HEK293 (cell line): ENCODE measurements around the gene MSH5.

Experiments used
- CTCF ChIA-PET: fragments of 350-600 bp; formaldehyde crosslinking; extraction: SDS; loops from one replicate; lab custom pipeline; 2021; ENCODE audit warnings: antibody characterized with exemption; lab: Yijun Ruan, JAX
- POLR2A ChIA-PET: fragments of 300-600 bp; formaldehyde crosslinking; extraction: SDS; loops from one replicate; lab custom pipeline; 2020; ENCODE audit warnings: antibody characterized with exemption, inconsistent platforms; lab: Yijun Ruan, JAX
- H3K27ac ChIP-seq: fragments of 200-500 bp; sonication (Bioruptor generic); 2 replicates; pipeline ENCODE4 v1.5.1; 2014; ENCODE audit warnings: low read depth, low read length, control low read depth, inconsistent platforms; ENCODE audit errors: extremely low read depth
- H3K36me3 ChIP-seq, 2 experiments: fragments of 200-500 bp in 1 of 2; sonication (Bioruptor generic) in 1 of 2; 1 replicate in 1 of 2; 2 replicates in 1 of 2; pipeline ENCODE4 v1.5.1; 2014 to 2017; ENCODE audit warnings: inconsistent platforms in 2 of 2, low read length in 2 of 2; ENCODE audit not compliant: control insufficient read depth in 2 of 2, insufficient read depth in 1 of 2
- H3K4me1 ChIP-seq: fragments of 200-500 bp; sonication (Bioruptor generic); 2 replicates; pipeline ENCODE4 v1.5.1; 2014; ENCODE audit warnings: mild to moderate bottlenecking, low read length, inconsistent platforms; ENCODE audit not compliant: control insufficient read depth, insufficient read depth
- H3K4me3 ChIP-seq: 2 replicates; pipeline ENCODE4 v1.5.1; 2011; ENCODE audit warnings: low read depth, mild to moderate bottlenecking, control low read depth, low read length, moderate library complexity
- H3K9me3 ChIP-seq: fragments of 200-500 bp; sonication (Bioruptor generic); 2 replicates; pipeline ENCODE4 v1.5.1; 2014; ENCODE audit warnings: low read depth, low read length, inconsistent platforms; ENCODE audit not compliant: control insufficient read depth, insufficient read depth
- OVOL3 ChIP-seq: fragments of 450-650 bp; formaldehyde crosslinking; IDR thresholded peaks from 2 replicates; pipeline ENCODE4 v1.5.1; 2016; ENCODE audit warnings: missing biosample characterization, missing genetic modification characterization
- PRDM6 ChIP-seq: fragments of 450-650 bp; formaldehyde crosslinking; IDR thresholded peaks from 2 replicates; pipeline ENCODE4 v1.5.1; 2017; ENCODE audit warnings: missing biosample characterization, missing genetic modification characterization
- YY1 ChIP-seq: fragments of 450-650 bp; formaldehyde crosslinking; IDR thresholded peaks from 2 replicates; pipeline ENCODE4 v1.5.1; 2018; ENCODE audit warnings: missing biosample characterization, missing genetic modification characterization
- ZBTB17 ChIP-seq: fragments of 450-650 bp; formaldehyde crosslinking; IDR thresholded peaks from 2 replicates; pipeline ENCODE4 v1.5.1; 2016; ENCODE audit warnings: missing biosample characterization, missing genetic modification characterization
- ZBTB26 ChIP-seq: fragments of 450-650 bp; formaldehyde crosslinking; optimal IDR thresholded peaks from 2 replicates; pipeline ENCODE3; 2016; ENCODE audit warnings: missing biosample characterization, mild to moderate bottlenecking, missing genetic modification characterization
- ZFP37 ChIP-seq: fragments of 450-650 bp; formaldehyde crosslinking; IDR thresholded peaks from 2 replicates; pipeline ENCODE4 v1.5.1; 2016; ENCODE audit warnings: missing biosample characterization, missing genetic modification characterization
- ZNF223 ChIP-seq: fragments of 450-650 bp; formaldehyde crosslinking; IDR thresholded peaks from 2 replicates; pipeline ENCODE4 v1.5.1; 2016; ENCODE audit warnings: missing biosample characterization, missing genetic modification characterization
- ZNF341 ChIP-seq: fragments of 450-650 bp; formaldehyde crosslinking; IDR thresholded peaks from 2 replicates; pipeline ENCODE4; 2016; ENCODE audit warnings: low read depth, missing biosample characterization, missing genetic modification characterization
- ZNF354C ChIP-seq: fragments of 450-650 bp; formaldehyde crosslinking; IDR thresholded peaks from 2 replicates; pipeline ENCODE4 v1.5.1; 2016; ENCODE audit warnings: missing biosample characterization, missing genetic modification characterization, low read depth, borderline replicate concordance
- ZNF366 ChIP-seq: fragments of 450-650 bp; formaldehyde crosslinking; conservative IDR thresholded peaks from 2 replicates; pipeline ENCODE4 v1.5.1; 2016; ENCODE audit warnings: missing biosample characterization, missing genetic modification characterization
- ZNF555 ChIP-seq: fragments of 450-650 bp; formaldehyde crosslinking; conservative IDR thresholded peaks from 2 replicates; pipeline ENCODE4 v1.5.1; 2017; ENCODE audit warnings: missing biosample characterization, mild to moderate bottlenecking, missing genetic modification characterization, inconsistent platforms
- ZNF560 ChIP-seq: fragments of 450-650 bp; formaldehyde crosslinking; IDR thresholded peaks from 2 replicates; pipeline ENCODE4 v1.5.1; 2017; ENCODE audit warnings: missing biosample characterization, missing genetic modification characterization, borderline replicate concordance
- ZNF580 ChIP-seq: fragments of 450-650 bp; formaldehyde crosslinking; IDR thresholded peaks from 2 replicates; pipeline ENCODE4 v1.5.1; 2016; ENCODE audit warnings: missing biosample characterization, missing genetic modification characterization
- ZNF596 ChIP-seq: fragments of 450-650 bp; IDR thresholded peaks from 2 replicates; pipeline ENCODE4 v1.5.0; 2018; ENCODE audit warnings: missing biosample characterization, mild to moderate bottlenecking, missing genetic modification characterization, moderate library complexity
- ZNF76 ChIP-seq: fragments of 450-650 bp; formaldehyde crosslinking; IDR thresholded peaks from 2 replicates; pipeline ENCODE4; 2016; ENCODE audit warnings: low read depth, missing biosample characterization, missing genetic modification characterization, borderline replicate concordance
- ZNF768 ChIP-seq: fragments of 450-650 bp; formaldehyde crosslinking; IDR thresholded peaks from 2 replicates; pipeline ENCODE4 v1.5.1; 2018; ENCODE audit warnings: missing biosample characterization, mild to moderate bottlenecking, missing genetic modification characterization

The MSH5 gene

DNA sequence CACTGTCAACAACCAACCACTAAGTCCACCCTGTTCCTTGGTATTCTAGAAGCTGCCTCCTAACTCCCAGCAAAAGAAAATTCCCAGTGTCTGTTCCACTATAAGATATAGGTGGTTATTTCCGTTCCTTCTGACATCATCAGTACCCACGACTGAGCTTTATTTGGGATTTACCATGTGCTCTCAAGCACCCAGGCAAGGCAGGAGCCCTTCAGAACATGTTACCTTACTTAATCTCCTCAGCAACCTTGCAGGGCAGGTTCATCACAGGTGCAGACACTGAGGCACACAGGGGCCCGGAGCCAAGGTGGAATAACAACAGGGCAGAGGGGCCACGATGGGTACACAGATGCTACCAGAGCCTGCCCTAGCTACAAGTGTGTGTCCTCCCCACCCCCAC, 47.5 kb upstream of the MSH5 start (continued):
- TF ChIP-seq ZBTB17, result no peak

GRCh38 chr6:31692886-31693285, 46.9 kb upstream of the MSH5 start:
- Histone ChIP-seq H3K27ac (no peak overlapping the region), H3K36me3 (peaks cover 0 to 73% of the 10 kb centered on the region in 2 experiments; a peak in 2 of 3 replicates), H3K4me1 (no peaks in the 10 kb centered on the region), H3K9me3 (no peaks in the 10 kb centered on the region), H3K4me3 (no peak overlapping the region)
- no peak for TF ChIP-seq ZNF580 (tag by site-specific recombination)
- TF ChIP-seq PRDM6 (tag by site-specific recombination), result no peak
- TF ChIP-seq ZNF366 (tag by site-specific recombination), result no peak
- TF ChIP-seq ZNF555 (tag by site-specific recombination), result no peak
- TF ChIP-seq ZNF354C (tag by site-specific recombination), result no peak
- TF ChIP-seq ZNF596 (tag by site-specific recombination), result no peak
- ChIA-PET POLR2A (interaction anchor here (1.0 to 4.0 kb wide), 5 partner anchors 10 to 142 kb away, joined by 3 to 30 read pairs (median 6); partner anchors contain the start of genes ABHD16A and HSPA1B), CTCF (interaction anchor here (0.6 to 4.6 kb wide), 4 partner anchors 9 to 94 kb away, joined by 3 to 24 read pairs (median 6); partner anchors contain the start of gene LY6G5C)

- POLR2A ChIA-PET, result interaction anchor here (0.5 to 4.0 kb wide), 7 partner anchors 10 to 169 kb away, joined by 3 to 30 read pairs (median 4); partner anchors contain the start of genes ABHD16A, LY6G5C and NEU1
- peaks cover 4 to 66% of the 10 kb centered on the region in 2 experiments; a peak in 2 of 3 replicates for H3K36me3 ChIP-seq
Measured at GRCh38 chr6:31693535-31693934, 46.3 kb upstream of the MSH5 start.

More at GRCh38 chr6:31693535-31693934, 46.3 kb upstream of the MSH5 start:
- TF ChIP-seq YY1 (tag by site-specific recombination), result no peak
- no peak for TF ChIP-seq ZFP37 (tag by site-specific recombination)
- TF ChIP-seq ZNF341, result no peak
- no peak for TF ChIP-seq PRDM6 (tag by site-specific recombination)
- TF ChIP-seq ZNF76 (tag by site-specific recombination), result no peak
- TF ChIP-seq ZNF560 (tag by site-specific recombination), result no peak
- no peak for TF ChIP-seq ZNF223 (tag by site-specific recombination)
- TF ChIP-seq ZNF768 (tag by site-specific recombination), result no peak
- TF ChIP-seq ZBTB26 (tag by site-specific recombination), result no peak
- no peak for TF ChIP-seq OVOL3 (tag by site-specific recombination)
- CTCF ChIA-PET, result interaction anchor here (0.8 to 1.0 kb wide), 2 partner anchors 9 to 98 kb away, joined by 3 read pairs; no protein-coding TSS in a partner anchor
- Histone ChIP-seq H3K27ac (no peak overlapping the region), H3K4me3 (no peak overlapping the region), H3K9me3 (no peaks in the 10 kb centered on the region), H3K4me1 (no peaks in the 10 kb centered on the region)
